Measurements from ENCODE around the gene PJA2.
A peak's percentile ranks its signal among the peaks of the same experiment; 100 is the strongest.

PJA2 gene

GRCh38 chr5:109335114-109335513, 74.7 kb downstream of the PJA2 start:
- no peak overlapping the region for H3K27ac ChIP-seq
- no peak for TF ChIP-seq CTCF (IDR thresholded peaks at IDR 0.05)
- no peak for DNase-seq (ENCODE audit: low spot score)
- H3K4me3 ChIP-seq, result no peak overlapping the region

- DNase-seq (ENCODE audit: low spot score), result no peak
- TF ChIP-seq CTCF (IDR thresholded peaks at IDR 0.05), result no peak
- Histone ChIP-seq H3K27ac (no peak overlapping the region), H3K4me3 (no peak overlapping the region)
These were observed 75.7 kb downstream of the PJA2 start for GRCh38 chr5:109334056-109334455.

- Histone ChIP-seq H3K4me3 (no peak overlapping the region), H3K27ac (peak overlapping the region in 1 of 2 donors; percentile 56)
- TF ChIP-seq CTCF (IDR thresholded peaks at IDR 0.05), result no peak
- DNase-seq (ENCODE audit: low spot score), result no peak
These were observed 80.2 kb downstream of the PJA2 start for GRCh38 chr5:109329333-109330237.

GRCh38 chr5:109328626-109329025, 81.1 kb downstream of the PJA2 start:
- DNase-seq (ENCODE audit: low spot score), result no peak
- TF ChIP-seq CTCF (IDR thresholded peaks at IDR 0.05), result no peak
- Histone ChIP-seq H3K4me3 (no peak overlapping the region), H3K27ac (no peak overlapping the region)

- no peak overlapping the region for H3K4me3 ChIP-seq
- no peak for TF ChIP-seq CTCF (IDR thresholded peaks at IDR 0.05)
- DNase-seq (ENCODE audit: low spot score), result no peak
- H3K27ac ChIP-seq, result peak overlapping the region; percentile 27 to 59
These were observed 82.2 kb downstream of the PJA2 start for GRCh38 chr5:109327570-109327969.

GRCh38 chr5:109326919-109327318, 82.9 kb downstream of the PJA2 start:
- Histone ChIP-seq H3K27ac (peak overlapping the region; percentile 27 to 59), H3K4me3 (peak overlapping the region; percentile 8)
- DNase-seq (ENCODE audit: low spot score), result no peak
- TF ChIP-seq CTCF (IDR thresholded peaks at IDR 0.05), result no peak

GRCh38 chr5:109325456-109325855, 84.3 kb downstream of the PJA2 start:
- no peak for TF ChIP-seq CTCF (IDR thresholded peaks at IDR 0.05)
- Histone ChIP-seq H3K4me3 (no peak overlapping the region), H3K27ac (no peak overlapping the region)
- no peak for DNase-seq (ENCODE audit: low spot score)
